Cardiac fibroblast (primary cell): ENCODE data around the gene EDAR.

Source experiments
- DNase-seq, 2 donors: peaks; one replicate each; pipeline versions ENCODE4 v3.0.0 to v3.0.0-alpha.2; 2010; ENCODE audit warnings: low read depth in 2 of 2
- H3K4me3 ChIP-seq, 2 donors: replicated peaks in 1 of 2; 1 replicate in 1 of 2; 2 replicates in 1 of 2; pipeline ENCODE4 v1.5.1; 2011; ENCODE audit warnings: low read depth in 2 of 2, low read length in 2 of 2, mild to moderate bottlenecking in 2 of 2, moderate library complexity in 1 of 2
- TF ChIP-seq, protein P1 (sequence below): IDR thresholded peaks from one replicate; pipeline ENCODE4 v1.5.1; 2011; ENCODE audit warnings: low read depth, mild to moderate bottlenecking, low read length, inconsistent platforms

Gene EDAR

DNA sequence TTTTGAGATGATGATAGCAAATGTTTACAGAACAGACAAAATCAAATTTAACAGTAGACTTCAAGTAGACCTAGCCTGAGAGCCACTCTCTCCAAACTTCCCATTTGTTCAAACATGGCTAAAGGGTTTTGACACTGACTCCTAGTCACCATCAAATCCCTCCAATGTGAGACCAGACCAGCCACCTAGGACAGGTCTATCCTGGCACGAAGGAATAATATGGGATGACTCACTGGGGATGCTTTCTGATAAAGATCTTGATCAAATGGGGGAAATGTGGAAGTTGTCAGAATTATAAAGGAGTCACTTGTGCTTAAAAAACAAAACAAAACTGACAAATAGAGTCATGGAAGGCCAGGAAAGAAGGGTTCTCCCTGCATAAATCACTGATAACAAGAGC, 95.7 kb downstream of the EDAR start:
- no peak overlapping the region for H3K4me3 ChIP-seq
- TF ChIP-seq, protein P1, sequence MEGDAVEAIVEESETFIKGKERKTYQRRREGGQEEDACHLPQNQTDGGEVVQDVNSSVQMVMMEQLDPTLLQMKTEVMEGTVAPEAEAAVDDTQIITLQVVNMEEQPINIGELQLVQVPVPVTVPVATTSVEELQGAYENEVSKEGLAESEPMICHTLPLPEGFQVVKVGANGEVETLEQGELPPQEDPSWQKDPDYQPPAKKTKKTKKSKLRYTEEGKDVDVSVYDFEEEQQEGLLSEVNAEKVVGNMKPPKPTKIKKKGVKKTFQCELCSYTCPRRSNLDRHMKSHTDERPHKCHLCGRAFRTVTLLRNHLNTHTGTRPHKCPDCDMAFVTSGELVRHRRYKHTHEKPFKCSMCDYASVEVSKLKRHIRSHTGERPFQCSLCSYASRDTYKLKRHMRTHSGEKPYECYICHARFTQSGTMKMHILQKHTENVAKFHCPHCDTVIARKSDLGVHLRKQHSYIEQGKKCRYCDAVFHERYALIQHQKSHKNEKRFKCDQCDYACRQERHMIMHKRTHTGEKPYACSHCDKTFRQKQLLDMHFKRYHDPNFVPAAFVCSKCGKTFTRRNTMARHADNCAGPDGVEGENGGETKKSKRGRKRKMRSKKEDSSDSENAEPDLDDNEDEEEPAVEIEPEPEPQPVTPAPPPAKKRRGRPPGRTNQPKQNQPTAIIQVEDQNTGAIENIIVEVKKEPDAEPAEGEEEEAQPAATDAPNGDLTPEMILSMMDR: no peak
- DNase-seq: no peak

DNA sequence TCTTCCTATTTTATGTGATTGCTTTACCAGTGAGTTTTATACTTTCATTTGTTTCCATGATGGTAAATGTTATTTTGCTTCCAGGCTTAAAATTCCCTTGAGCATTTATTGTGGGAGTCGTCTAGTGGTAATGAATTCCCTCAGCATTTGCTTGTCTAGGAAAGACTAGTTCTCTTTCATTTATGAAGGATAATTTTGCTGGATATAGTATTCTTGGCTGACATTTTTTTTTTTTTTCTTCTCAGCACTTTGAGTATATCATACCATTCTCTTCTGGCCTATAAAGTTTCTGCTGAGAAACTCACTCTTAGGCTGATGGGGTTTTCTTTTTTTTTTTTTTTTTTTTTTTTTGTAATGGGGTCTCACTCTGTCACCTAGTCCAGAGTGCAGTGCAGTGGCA, 99.1 kb downstream of the EDAR start:
- DNase-seq: no peak
- TF ChIP-seq, protein P1: no peak

DNA sequence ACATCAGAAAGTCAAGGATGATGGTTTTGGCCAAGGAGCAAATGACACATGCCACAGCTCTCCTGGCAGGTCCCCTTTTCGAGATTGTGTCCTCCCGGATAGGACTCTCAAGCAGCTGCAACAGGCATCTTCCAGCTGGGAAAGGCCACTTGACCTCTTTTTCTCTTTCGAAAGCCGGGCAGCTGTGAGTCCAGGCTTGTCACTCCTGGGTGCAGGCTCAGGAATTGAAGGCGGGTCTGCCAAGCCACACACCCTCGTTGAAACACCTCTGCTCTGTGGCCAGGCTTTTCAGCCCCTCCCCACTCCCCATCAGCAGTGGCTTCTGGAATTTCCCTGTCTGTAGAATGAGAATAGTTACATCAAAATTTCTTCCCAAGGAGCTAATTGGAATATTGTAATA, 104.4 kb downstream of the EDAR start:
- no peak for DNase-seq
- no peak overlapping the region for H3K4me3 ChIP-seq
- TF ChIP-seq, protein P1: no peak

More for the DNA sequence above, 99.1 kb downstream of the EDAR start:
- no peak overlapping the region for H3K4me3 ChIP-seq

DNA sequence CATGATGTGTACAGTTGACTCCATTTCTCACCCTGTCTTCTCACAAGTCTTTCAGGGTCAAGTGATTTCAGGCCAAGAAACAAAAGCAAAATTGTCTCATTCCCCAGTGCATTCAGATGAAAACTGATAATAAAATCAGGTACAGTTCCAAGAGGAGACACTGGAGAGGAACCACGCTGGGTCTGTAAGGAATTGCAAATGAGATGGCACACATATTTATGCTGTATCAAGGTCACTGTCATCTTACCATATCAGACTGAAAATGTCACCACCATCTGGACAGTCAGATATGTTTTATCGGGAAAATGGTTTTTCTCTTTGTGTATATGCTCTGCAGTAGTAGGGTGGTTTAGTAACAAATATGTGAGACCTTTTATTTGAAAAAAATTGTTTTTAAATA, 110.7 kb downstream of the EDAR start:
- H3K4me3 ChIP-seq: no peak overlapping the region
- TF ChIP-seq, protein P1: no peak

DNA sequence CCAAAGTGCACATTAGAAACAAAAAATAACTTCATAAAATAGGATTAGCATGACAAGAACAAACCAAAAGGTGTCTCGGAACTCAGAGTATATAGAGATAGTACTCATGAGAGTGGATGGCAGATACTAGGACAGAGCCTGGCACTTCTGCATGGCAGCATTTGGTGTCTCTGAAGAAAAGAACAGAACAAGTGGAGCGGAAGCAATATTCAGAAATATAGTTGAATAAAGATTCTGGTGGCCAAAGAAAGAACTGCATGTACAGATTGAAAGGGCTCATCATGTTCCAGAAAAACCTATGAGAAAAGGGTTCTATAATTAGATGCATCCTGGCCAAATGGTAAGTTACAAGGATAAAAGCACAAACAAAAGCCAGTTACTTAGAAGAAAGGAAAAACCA, 111.5 kb downstream of the EDAR start:
- no peak for DNase-seq
- TF ChIP-seq, protein P1: no peak
- no peak overlapping the region for H3K4me3 ChIP-seq

More for the DNA sequence above, 110.7 kb downstream of the EDAR start:
- DNase-seq: no peak

DNA sequence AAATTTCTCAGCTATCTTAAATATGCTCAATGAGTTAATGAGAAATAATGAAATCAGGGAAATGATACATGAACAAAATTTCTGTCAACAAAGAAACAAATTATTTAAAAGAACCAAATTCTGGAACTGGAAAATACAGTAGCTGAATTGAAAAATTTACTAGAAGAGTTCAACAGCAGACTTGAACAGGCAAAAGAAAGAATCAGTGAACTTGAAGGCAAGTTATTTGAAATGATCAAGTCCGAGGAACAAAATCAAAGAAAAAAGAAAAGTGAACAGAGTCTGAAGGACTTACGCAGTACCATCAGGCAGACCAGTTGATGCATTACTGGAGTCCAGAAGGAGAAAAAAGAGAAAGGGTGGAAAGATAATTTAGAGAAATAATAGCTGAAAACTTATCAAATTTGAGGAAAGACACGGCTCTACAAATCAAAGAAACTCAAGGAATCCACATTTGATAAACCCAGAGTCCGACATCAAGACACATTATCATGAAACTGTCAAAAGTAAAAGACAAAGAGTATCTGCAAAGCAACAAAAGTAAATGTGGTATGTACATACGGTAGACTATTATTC, 118.9 kb downstream of the EDAR start:
- DNase-seq: peak in 1 of 2 donors; percentile 1
- TF ChIP-seq, protein P1: no peak
- no peak overlapping the region for H3K4me3 ChIP-seq

DNA sequence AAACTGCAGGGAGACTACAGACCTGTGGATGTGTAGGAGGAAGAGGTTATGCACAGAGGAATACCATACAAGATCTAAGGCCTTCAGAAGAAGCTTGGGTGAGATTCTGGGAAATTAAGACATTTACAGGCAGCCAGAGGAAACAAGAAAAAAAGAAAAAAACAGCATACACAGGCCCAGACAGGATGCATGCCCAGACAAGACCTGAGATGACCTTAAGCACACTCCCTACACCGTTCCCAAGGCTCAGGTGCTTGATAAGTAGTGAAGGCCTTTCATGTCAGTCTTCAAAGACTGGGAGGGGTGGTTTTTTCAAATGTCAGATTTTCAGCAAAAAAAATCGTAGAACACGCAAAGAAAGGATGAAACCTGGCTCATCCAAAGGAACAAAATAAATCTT, 119.5 kb downstream of the EDAR start:
- H3K4me3 ChIP-seq: no peak overlapping the region
- DNase-seq: no peak
- TF ChIP-seq, protein P1: no peak
